Heart left ventricle (tissue), 16 donors: ENCODE measurements around the gene STX16. TPM values are rescaled to one million over a fixed set of nuclear protein-coding genes. Genes with fewer than 3 reads are reported as not detected.

Experiments
- ATAC-seq, 4 donors: fragments of 200-7000 bp; cut with Tn5 transposase; one replicate each; pipeline ENCODE4 v1.9.1; 2020 to 2022; ENCODE audit warnings: moderate library complexity in 4 of 4, mild to moderate bottlenecking in 3 of 4, moderate number of reproducible peaks in 1 of 4
- DNase-seq, 5 donors: peaks; one replicate each; pipeline ENCODE4 v3.0.0-alpha.2; 2020
- H3K27ac ChIP-seq, 12 donors: fragments of 200-600 bp; sonication (generic) in 4 of 12; one replicate each; pipeline versions ENCODE4 v1.5.0 to v1.8.0; 2016 to 2022; ENCODE audit warnings: mild to moderate bottlenecking in 2 of 12
- H3K27me3 ChIP-seq, 9 donors: fragments of 200-600 bp; sonication (generic) in 2 of 9; one replicate each; pipeline versions ENCODE4 v1.5.1 to v1.8.0; 2016 to 2022; ENCODE audit warnings: mild to moderate bottlenecking in 3 of 9
- H3K36me3 ChIP-seq, 9 donors: fragments of 200-600 bp; sonication (generic) in 2 of 9; one replicate each; pipeline versions ENCODE4 v1.5.0 to v1.8.0; 2018 to 2022; ENCODE audit warnings: mild to moderate bottlenecking in 2 of 9
- H3K4me1 ChIP-seq, 12 donors: fragments of 200-600 bp; sonication (generic) in 4 of 12; one replicate each; pipeline versions ENCODE4 v1.5.0 to v1.8.0; 2016 to 2022; ENCODE audit warnings: mild to moderate bottlenecking in 3 of 12
- H3K4me3 ChIP-seq, 12 donors: fragments of 200-600 bp; sonication (generic) in 4 of 12; one replicate each; pipeline versions ENCODE4 v1.5.0 to v1.8.0; 2017 to 2022; ENCODE audit warnings: mild to moderate bottlenecking in 9 of 12, moderate library complexity in 4 of 12
- H3K9me3 ChIP-seq, 12 donors: fragments of 200-600 bp; sonication (generic) in 4 of 12; one replicate each; pipeline versions ENCODE4 v1.5.0 to v1.8.0; 2016 to 2022; ENCODE audit warnings: mild to moderate bottlenecking in 1 of 12
- CTCF ChIP-seq, 12 donors: fragments of 200-600 bp; sonication (generic) in 4 of 12; IDR thresholded peaks; one replicate each; pipeline versions ENCODE4 v1.5.0 to v1.8.0; 2018 to 2022; ENCODE audit warnings: antibody characterized with exemption in 12 of 12, mild to moderate bottlenecking in 5 of 12
- POLR2A ChIP-seq, 2 donors: fragments of 450-650 bp; IDR thresholded peaks; one replicate each; pipeline ENCODE4 v1.6.1; 2017; ENCODE audit warnings: antibody characterized with exemption in 2 of 2, mild to moderate bottlenecking in 2 of 2, moderate library complexity in 2 of 2
- WGBS, 4 donors: extraction: QIAGEN DNeasy Blood & Tissue Kit in 2 of 4; methylation state at CpG; one replicate each; pipeline versions ENCODE4 v1.1.5 to v1.1.7; 2013 to 2018; 5-methylcytosine and 5-hydroxymethylcytosine counted together
- intact Hi-C, 10 donors: fragments of 100-400 bp; cut with DNase I; formaldehyde crosslinking; loops; one replicate each; pipeline versions ENCODE4 v1.11.1 to v1.14.2; 2022
- polyA plus RNA-seq, 2 donors: library from polyadenylated mRNA; stranded (reverse); fragments of 200-250 nt; gene quantifications; one replicate each; pipeline ENCODE4 v1.2.3, GENCODE V29; 2013
- total RNA-seq, 9 donors: library from RNA; depleted of rRNA in 2 of 9; stranded (reverse); fragments of >200 nt in 2 of 9; fragmentation: NEBNext Ultra II Directional in 3 of 9; extraction: Animal tissue kit (Norgen Biotek cat#: 25700) in 3 of 9; gene quantifications; one replicate each; pipeline versions ENCODE4 v1.1.0 to v1.2.4, GENCODE V29; 2016 to 2023
- donor health status: ischemic (EF 13 %, LVEDD 7.1; RV severe dilation, severe dysfunction).
- donor health status: healthy with polysubstance abuse.
- donor health status: DM: no; HTN: yes; CAD: no.
- donor health status: DM: no; HTN: no; CAD: no.
- donor health status: ischemic (EF 25% LVEDD 6.9; RV normal size, moderate dysfunction).
- donor health status: ischemic (EF 25% LVEDD 5.7; RV mildly dilated, moderate dysfunction).
- donor health status: healthy.
- donor health status: DM: yes; HTN: yes; CAD: no.
- donor health status: ischemic (EF 35%, LVEDD 5.7; RV mildly dilated, moderate dysfunction).
- donor health status: nonischemic (EF 11% LVEDD 7.7; RV severe dilation, severe dysfunction).
- donor health status: DM: yes; HTN: yes; CAD: no.
- donor health status: PGD.
- donor health status: ischemic (EF 29% LVEDD 5.4; RV normal size, mild dysfunction).
- donor health status: nonischemic (EF 23%, LVEDD 6.1; RV moderate dilation, normal function).

The STX16 gene
- total and polyA plus RNA-seq, 11 donors, result 14.6 to 38.9 (median 25.6) TPM

- peaks cover 7 to 19% (median 15%) of the 10 kb centered on the region in 12 donors for H3K4me1 ChIP-seq
- TF ChIP-seq POLR2A (IDR thresholded peaks at IDR 0.05), result no peak
- no peak for TF ChIP-seq CTCF (IDR thresholded peaks at IDR 0.05)
- DNase-seq (peak in 2 of 5 donors; percentile 7 to 56), ATAC-seq (no peak)
- H3K9me3 ChIP-seq, result no peaks in the 10 kb centered on the region
- WGBS, 4 donors, result 79 to 85% (median 82%) methylated on average over 10 to 21 of the region's 21 CpGs
- H3K27me3 ChIP-seq, result no peaks in the 10 kb centered on the region
- intact Hi-C loops, result loop anchor here in 2 of 10 donors (5.0 to 10.0 kb wide), 2 partner anchors 147 to 460 kb away; no protein-coding TSS in a partner anchor
- H3K36me3 ChIP-seq, result peaks cover 0 to 68% (median 59%) of the 10 kb centered on the region in 9 donors
- no peak overlapping the region for H3K27ac ChIP-seq
- no peak overlapping the region for H3K4me3 ChIP-seq
These were observed 46.3 kb downstream of the STX16 start for GRCh38 chr20:58697201-58697866.

- ATAC-seq, result no peak
- Histone ChIP-seq H3K27me3 (no peaks in the 10 kb centered on the region), H3K4me1 (peaks cover 7 to 18% (median 15%) of the 10 kb centered on the region in 12 donors), H3K36me3 (peaks cover 0 to 76% (median 67%) of the 10 kb centered on the region in 9 donors), H3K27ac (no peak overlapping the region), H3K4me3 (no peak overlapping the region), H3K9me3 (no peaks in the 10 kb centered on the region)
- intact Hi-C loops, result loop anchor here in 2 of 10 donors (5.0 to 10.0 kb wide), 2 partner anchors 147 to 461 kb away; no protein-coding TSS in a partner anchor
- WGBS, 4 donors, result 89 to 92% (median 92%) methylated on average over 14 to 15 of the region's 15 CpGs
- no peak for TF ChIP-seq POLR2A (IDR thresholded peaks at IDR 0.05)
- TF ChIP-seq CTCF (IDR thresholded peaks at IDR 0.05), result no peak
- DNase-seq, result peak in 2 of 5 donors; percentile 17 to 46
These were observed 47.0 kb downstream of the STX16 start for GRCh38 chr20:58697867-58698703.

DNA sequence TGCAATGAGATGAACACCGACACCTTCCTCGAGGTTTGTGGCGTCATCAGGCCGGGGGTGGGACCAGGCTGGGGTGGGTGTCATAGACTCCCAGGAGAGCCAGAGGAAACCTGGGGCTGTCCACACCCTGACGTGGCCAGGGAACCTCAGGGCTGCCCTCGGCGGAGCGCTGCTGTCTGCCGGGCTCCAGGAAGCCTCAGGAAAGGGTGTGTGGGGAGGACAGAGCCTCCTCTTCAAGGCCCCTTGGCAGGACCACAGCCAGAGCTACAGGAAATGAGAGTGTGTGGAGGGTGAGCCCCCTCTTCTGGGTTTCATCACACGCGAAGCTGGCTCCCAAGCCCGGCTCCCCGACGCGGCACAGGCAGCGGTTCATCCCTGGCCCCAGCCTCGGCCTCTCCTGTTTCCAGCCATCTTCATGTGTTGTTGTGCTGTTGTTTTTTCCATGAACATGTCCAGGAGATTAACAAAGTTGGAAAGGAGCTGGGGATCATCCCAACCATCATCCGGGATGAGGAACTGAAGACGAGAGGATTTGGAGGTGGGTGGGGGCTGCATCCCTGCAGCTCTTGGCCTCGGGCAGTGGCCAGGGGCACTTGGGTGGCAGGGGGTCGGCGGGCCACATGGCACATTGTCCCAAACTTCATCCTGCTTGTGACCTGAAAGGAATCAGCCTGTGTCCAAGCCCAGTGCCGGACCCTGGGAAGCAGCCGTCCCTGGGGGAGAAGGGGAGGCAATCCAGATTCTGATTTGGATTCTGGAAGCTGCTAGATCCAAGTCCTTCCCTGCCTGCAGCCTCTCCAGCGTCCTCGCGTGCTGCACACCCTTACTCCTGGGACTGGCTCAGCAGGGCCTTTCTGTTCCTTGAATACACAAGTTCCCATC, 47.9 kb downstream of the STX16 start:
- intact Hi-C loops, result loop anchor here in 2 of 10 donors (5.0 to 10.0 kb wide), 2 partner anchors 146 to 462 kb away; no protein-coding TSS in a partner anchor
- 69 to 80% (median 76%) methylated on average over 25 to 27 of the region's 27 CpGs for WGBS, 4 donors
- Histone ChIP-seq H3K9me3 (no peaks in the 10 kb centered on the region), H3K36me3 (peaks cover 0 to 85% (median 76%) of the 10 kb centered on the region in 9 donors), H3K4me3 (no peak overlapping the region), H3K27me3 (no peaks in the 10 kb centered on the region), H3K4me1 (peaks cover 0 to 9% (median 7%) of the 10 kb centered on the region in 12 donors), H3K27ac (no peak overlapping the region)
- ATAC-seq (peak in 3 of 4 donors; percentile 10 to 32 (median 17)), DNase-seq (peak in 1 of 5 donors; percentile 22)
- TF ChIP-seq CTCF (IDR thresholded peaks at IDR 0.05), result no peak
- no peak for TF ChIP-seq POLR2A (IDR thresholded peaks at IDR 0.05)
